ENCODE measurements around the gene MOSMO. TPM values are rescaled to one million over a fixed set of nuclear protein-coding genes. Genes with fewer than 3 reads are reported as not detected.

The MOSMO gene
- total and polyA plus RNA-seq, 11 donors = 8.7 to 15.0 (median 11.7) TPM

DNA sequence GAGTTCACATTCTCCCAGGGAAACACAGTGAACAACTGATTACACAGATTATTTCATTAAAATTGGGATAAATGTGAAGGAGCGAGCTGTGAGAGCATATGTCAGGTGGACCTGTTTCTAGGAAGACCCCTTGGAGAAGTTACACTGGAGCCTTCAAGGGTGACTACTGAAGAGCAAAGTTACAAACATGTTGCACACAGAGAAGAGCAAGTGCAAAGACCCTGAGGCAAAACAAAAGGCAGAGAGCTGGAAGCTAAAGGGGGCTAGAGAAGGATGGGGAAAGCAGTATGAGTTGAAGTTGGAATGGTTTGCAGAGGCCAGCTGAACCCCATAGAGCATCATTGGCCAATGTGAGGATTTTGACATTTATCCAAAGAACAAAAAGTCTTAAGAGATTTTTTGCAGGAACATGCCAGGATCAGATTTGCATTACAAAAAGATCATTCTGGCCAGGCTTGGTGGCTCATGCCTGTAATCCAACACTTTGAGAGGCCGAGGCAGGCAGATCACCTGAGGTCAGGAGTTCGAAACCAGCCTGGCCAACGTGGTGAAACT is 21.1 kb upstream of the MOSMO start:
- Histone ChIP-seq H3K4me3 (no peak overlapping the region), H3K36me3 (peaks cover 0 to 50% (median 38%) of the 10 kb centered on the region in 9 donors), H3K27me3 (no peaks in the 10 kb centered on the region), H3K4me1 (peaks cover 7 to 57% (median 40%) of the 10 kb centered on the region in 12 donors), H3K27ac (peak overlapping the region in 2 of 12 donors; percentile 3 to 20), H3K9me3 (no peaks in the 10 kb centered on the region)
- intact Hi-C loops (cut with DNase I) = loop anchor here in 2 of 10 donors (5.0 kb wide), 1 partner anchor 34 kb away; the partner anchor contains the start of gene UQCRC2 (in 2 of the 2)
- WGBS, 4 donors = 80 to 86% (median 82%) methylated on average over 4 of the region's 4 CpGs
- ATAC-seq = peak in 1 of 4 donors; percentile 19
- DNase-seq = no peak
- no peak for TF ChIP-seq POLR2A (IDR thresholded peaks at IDR 0.05)
- TF ChIP-seq CTCF (IDR thresholded peaks at IDR 0.05) = no peak

GRCh38 chr16:21987498-21987897 is 20.4 kb upstream of the MOSMO start:
- TF ChIP-seq CTCF (IDR thresholded peaks at IDR 0.05) (no peak), POLR2A (IDR thresholded peaks at IDR 0.05) (no peak)
- H3K27me3 ChIP-seq = no peaks in the 10 kb centered on the region
- H3K27ac ChIP-seq = peak overlapping the region in 3 of 12 donors; percentile 3 to 21 (median 20)
- intact Hi-C loops (cut with DNase I) = loop anchor here in 2 of 10 donors (5.0 kb wide), 1 partner anchor 35 kb away; the partner anchor contains the start of gene UQCRC2 (in 2 of the 2)
- no peak overlapping the region for H3K4me3 ChIP-seq
- peaks cover 7 to 58% (median 40%) of the 10 kb centered on the region in 12 donors for H3K4me1 ChIP-seq
- 32 to 44% (median 40%) methylated on average over 2 of the region's 2 CpGs for whole genome bisulfite sequencing, 4 donors
- ATAC-seq (peak in 3 of 4 donors; percentile 29 to 56 (median 38)), DNase-seq (no peak)
- H3K36me3 ChIP-seq = peaks cover 0 to 43% (median 31%) of the 10 kb centered on the region in 9 donors
- H3K9me3 ChIP-seq = no peaks in the 10 kb centered on the region

- TF ChIP-seq POLR2A (IDR thresholded peaks at IDR 0.05) (no peak), CTCF (IDR thresholded peaks at IDR 0.05) (no peak)
- intact Hi-C loops (cut with DNase I) = loop anchor here in 2 of 10 donors (5.0 kb wide), 1 partner anchor 37 kb away; the partner anchor contains the start of gene UQCRC2 (in 2 of the 2)
- Histone ChIP-seq H3K27ac (no peak overlapping the region), H3K4me3 (no peak overlapping the region), H3K36me3 (peaks cover 0 to 27% (median 15%) of the 10 kb centered on the region in 9 donors), H3K27me3 (no peaks in the 10 kb centered on the region), H3K9me3 (no peaks in the 10 kb centered on the region), H3K4me1 (peaks cover 7 to 58% (median 40%) of the 10 kb centered on the region in 12 donors)
- ATAC-seq (no peak), DNase-seq (no peak)
- WGBS, 4 donors = 43 to 54% (median 50%) methylated on average over 5 of the region's 5 CpGs
Observed at GRCh38 chr16:21989133-21989532, 18.8 kb upstream of the MOSMO start.

DNA sequence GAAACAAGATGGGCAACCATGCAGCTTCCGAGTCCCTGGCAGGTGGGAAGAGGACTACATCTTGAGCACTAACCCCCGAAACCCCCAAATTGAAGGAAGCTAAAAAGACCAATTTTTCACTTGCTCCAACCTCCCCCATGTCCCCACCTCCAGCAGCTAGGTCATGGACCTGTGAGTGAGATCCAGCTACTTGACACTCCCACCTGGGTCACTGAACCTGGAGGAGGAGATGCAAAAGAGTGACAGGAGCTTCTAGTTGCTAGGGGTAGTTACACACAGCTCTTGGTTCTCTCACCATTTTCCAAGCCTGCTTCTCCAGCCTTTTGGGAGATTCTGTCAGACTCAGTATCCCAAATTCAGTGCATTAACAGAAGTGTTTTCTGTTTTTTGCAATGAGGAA is 18.2 kb upstream of the MOSMO start:
- intact Hi-C loops (cut with DNase I) = loop anchor here in 2 of 10 donors (5.0 kb wide), 1 partner anchor 37 kb away; the partner anchor contains the start of gene UQCRC2 (in 2 of the 2)
- Histone ChIP-seq H3K27me3 (no peaks in the 10 kb centered on the region), H3K36me3 (peaks cover 0 to 20% (median 8%) of the 10 kb centered on the region in 9 donors), H3K27ac (no peak overlapping the region), H3K4me1 (peaks cover 7 to 58% (median 39%) of the 10 kb centered on the region in 12 donors), H3K4me3 (no peak overlapping the region), H3K9me3 (no peaks in the 10 kb centered on the region)
- DNase-seq (no peak), ATAC-seq (no peak)
- TF ChIP-seq POLR2A (IDR thresholded peaks at IDR 0.05) = no peak
- no peak for TF ChIP-seq CTCF (IDR thresholded peaks at IDR 0.05)
- WGBS, 4 donors = 88 to 97% (median 91%) methylated on average over 2 of the region's 2 CpGs

Measured in heart left ventricle (tissue), 16 donors.